ENCODE results near the gene ABCC5. TPM values are rescaled to one million over a fixed set of nuclear protein-coding genes. Genes with fewer than 3 reads are reported as not detected.

Gene ABCC5
- total RNA-seq, 1 experiment from 2014 or later = 37.6 TPM

GRCh38 chr3:183871541-183871940 lies 146.1 kb downstream of the ABCC5 start:
- Histone ChIP-seq H3K4me1 (ENCODE audit: insufficient read depth, low read length) (no peaks in the 10 kb centered on the region), H3K23me2 (ENCODE audit: insufficient read length, low read depth, low read length, poor library complexity, severe bottlenecking) (no peaks in the 10 kb centered on the region), H3K27ac (ENCODE audit: insufficient read length, low read depth, low read length) (no peak overlapping the region), H2AFZ (ENCODE audit: low read length) (no peak overlapping the region), H3K56ac (ENCODE audit: insufficient read length, low read depth, low read length) (no peak overlapping the region), H3T11ph (ENCODE audit: low read length) (no peak overlapping the region), H3K9me3 (ENCODE audit: control insufficient read depth, low read depth, low read length) (no peaks in the 10 kb centered on the region), H3K23ac (ENCODE audit: insufficient read length, low read depth, low read length) (no peak overlapping the region), H3K79me1 (ENCODE audit: insufficient read depth, low read depth, low read length, poor library complexity, severe bottlenecking) (peaks cover 7% of the 10 kb centered on the region), H3K79me2 (ENCODE audit: insufficient read depth, low read length) (peaks cover 15% of the 10 kb centered on the region; the same call in 1 of the 2 replicates), H3K4ac (ENCODE audit: low read depth, low read length) (no peak overlapping the region), H4K5ac (ENCODE audit: insufficient read length, low read depth, low read length) (no peak overlapping the region), H3K9ac (ENCODE audit: extremely low read depth, insufficient read length, low read length) (no peak overlapping the region), H4K91ac (ENCODE audit: insufficient read length, low read depth, low read length) (no peak overlapping the region), H3K14ac (ENCODE audit: insufficient read depth, low read length) (no peak overlapping the region), H2BK15ac (ENCODE audit: low read depth, low read length) (no peak overlapping the region), H3K18ac (ENCODE audit: insufficient read length, low read depth, low read length) (no peak overlapping the region), H3K4me2 (ENCODE audit: insufficient read depth, insufficient read length, low read length) (no peak overlapping the region), H2BK120ac (ENCODE audit: low read depth, low read length, poor library complexity, severe bottlenecking) (no peak overlapping the region), H2BK5ac (ENCODE audit: insufficient read length, low read length) (no peak overlapping the region), H4K20me1 (ENCODE audit: control insufficient read depth, insufficient read depth, insufficient read length) (no peaks in the 10 kb centered on the region), H4K8ac (replicated peaks; ENCODE audit: insufficient read length, low read depth, low read length) (no peak overlapping the region), H3K27me3 (ENCODE audit: insufficient read depth, low read length) (no peaks in the 10 kb centered on the region), H2AK5ac (ENCODE audit: insufficient read length, low read length) (no peak overlapping the region), H2BK12ac (ENCODE audit: insufficient read length, low read depth, low read length) (no peak overlapping the region), H2BK20ac (ENCODE audit: low read depth, low read length, poor library complexity, severe bottlenecking) (no peak overlapping the region)
- WGBS (ENCODE audit: extremely low coverage, insufficient read length, low lambda C conversion rate) = no CpG with 5 or more reads among the region's 2 CpGs
- DNase-seq = no peak
- Mint-ChIP-seq H3K4me3 (no peak overlapping the region), H3K27ac (no peak overlapping the region), H3K27me3 (ENCODE audit: low read depth) (no peaks in the 10 kb centered on the region), H3K36me3 (ENCODE audit: insufficient read depth in 1 of 3, low read depth in 3 of 3) (peaks cover 7 to 20% (median 17%) of the 10 kb centered on the region in 3 experiments; a peak in 6 of 7 replicates), H3K9me3 (no peaks in the 10 kb centered on the region), H3K4me1 (no peaks in the 10 kb centered on the region)
- no peak for TF ChIP-seq CTCF (conservative IDR thresholded peaks at IDR 0.05)
